Central memory CD8-positive, alpha-beta T cell (primary cell): ENCODE results near the gene GPR32.
A peak's percentile ranks its signal among the peaks of the same experiment; 100 is the strongest.
"Not testable (repeated sequence)": the region's sequence is repeated elsewhere in the genome, so short reads cannot be mapped to it uniquely, and the experiment has no call there.

Experiments
- ATAC-seq: fragments of 150-1000 bp; cut with Tn5 transposase; replicated peaks from 2 replicates; pipeline ENCODE4 v1.10.0; 2022; ENCODE audit warnings: mild to moderate bottlenecking, moderate FRiP score, moderate number of reproducible peaks; ENCODE audit not compliant: poor library complexity, severe bottlenecking; ENCODE audit errors: extremely low read depth
- DNase-seq, 2 donors: peaks; one replicate each; pipeline ENCODE4 v3.0.0; 2021; ENCODE audit warnings: low spot score in 2 of 2
- H3K27ac Mint-ChIP-seq: one replicate; pipeline ENCODE4 v1.8.0; 2022; ENCODE audit warnings: low read depth, mild to moderate bottlenecking, moderate library complexity, mixed read lengths
- H3K27me3 Mint-ChIP-seq: one replicate; pipeline ENCODE4 v1.8.0; 2022; ENCODE audit warnings: mixed read lengths
- H3K36me3 Mint-ChIP-seq: one replicate; pipeline ENCODE4 v1.8.0; 2022; ENCODE audit warnings: mild to moderate bottlenecking, moderate library complexity, mixed read lengths; ENCODE audit not compliant: insufficient read depth
- H3K4me1 Mint-ChIP-seq: one replicate; pipeline ENCODE4 v1.8.0; 2022; ENCODE audit warnings: mixed read lengths
- H3K4me3 Mint-ChIP-seq: one replicate; pipeline ENCODE4 v1.8.0; 2022; ENCODE audit warnings: mild to moderate bottlenecking, moderate library complexity, mixed read lengths
- H3K9me3 Mint-ChIP-seq: one replicate; pipeline ENCODE4 v1.8.0; 2022; ENCODE audit warnings: mixed read lengths

Gene GPR32

GRCh38 chr19:50803633-50804419, 33.6 kb downstream of the GPR32 start:
- Mint-ChIP-seq H3K36me3 (peaks cover 21% of the 10 kb centered on the region), H3K4me3 (peak overlapping the region; percentile 98), H3K4me1 (peaks cover 33% of the 10 kb centered on the region), H3K27me3 (no peaks in the 10 kb centered on the region), H3K9me3 (no peaks in the 10 kb centered on the region), H3K27ac (peak overlapping the region; percentile 100)
- ATAC-seq (peak; percentile 5), DNase-seq (no peak)

GRCh38 chr19:50804420-50805272, 34.4 kb downstream of the GPR32 start:
- no peaks in the 10 kb centered on the region for H3K27me3 Mint-ChIP-seq
- peak overlapping the region; percentile 98 for H3K4me3 Mint-ChIP-seq
- H3K4me1 Mint-ChIP-seq, result peaks cover 33% of the 10 kb centered on the region
- ATAC-seq (peak; percentile 95), DNase-seq (peak; percentile 94 to 97)
- no peaks in the 10 kb centered on the region for H3K9me3 Mint-ChIP-seq
- peaks cover 20% of the 10 kb centered on the region for H3K36me3 Mint-ChIP-seq
- H3K27ac Mint-ChIP-seq, result peak overlapping the region; percentile 100

- DNase-seq, result no peak
- Mint-ChIP-seq H3K27ac (no peak overlapping the region), H3K27me3 (peaks cover 9% of the 10 kb centered on the region), H3K9me3 (no peaks in the 10 kb centered on the region), H3K4me1 (peaks cover 18% of the 10 kb centered on the region), H3K36me3 (peaks cover 11% of the 10 kb centered on the region), H3K4me3 (no peak overlapping the region)
- ATAC-seq, result no peak
Measured at GRCh38 chr19:50808856-50809255, 38.6 kb downstream of the GPR32 start.

- not testable (repeated sequence) for H3K27ac Mint-ChIP-seq, ATAC-seq, H3K9me3 Mint-ChIP-seq, H3K36me3 Mint-ChIP-seq, H3K4me1 Mint-ChIP-seq, DNase-seq, H3K4me3 Mint-ChIP-seq
- peaks cover 35% of the 10 kb centered on the region for H3K27me3 Mint-ChIP-seq
Measured at GRCh38 chr19:50811622-50812238, 41.5 kb downstream of the GPR32 start.

GRCh38 chr19:50812474-50812873, 42.2 kb downstream of the GPR32 start:
- H3K27me3 Mint-ChIP-seq, result peaks cover 43% of the 10 kb centered on the region
- DNase-seq (no peak), ATAC-seq (no peak)
- H3K36me3 Mint-ChIP-seq, result peaks cover 3% of the 10 kb centered on the region
- H3K4me3 Mint-ChIP-seq, result no peak overlapping the region
- no peak overlapping the region for H3K27ac Mint-ChIP-seq
- no peaks in the 10 kb centered on the region for H3K9me3 Mint-ChIP-seq
- peaks cover 2% of the 10 kb centered on the region for H3K4me1 Mint-ChIP-seq

GRCh38 chr19:50814883-50815282, 44.6 kb downstream of the GPR32 start:
- peaks cover 12% of the 10 kb centered on the region for H3K4me1 Mint-ChIP-seq
- DNase-seq, result no peak
- no peak for ATAC-seq
- H3K36me3 Mint-ChIP-seq, result peaks cover 3% of the 10 kb centered on the region
- H3K27me3 Mint-ChIP-seq, result peaks cover 67% of the 10 kb centered on the region
- no peaks in the 10 kb centered on the region for H3K9me3 Mint-ChIP-seq
- H3K27ac Mint-ChIP-seq, result no peak overlapping the region
- H3K4me3 Mint-ChIP-seq, result no peak overlapping the region

GRCh38 chr19:50815439-50815838, 45.2 kb downstream of the GPR32 start:
- ATAC-seq, result no peak
- DNase-seq, result no peak
- Mint-ChIP-seq H3K9me3 (no peaks in the 10 kb centered on the region), H3K27ac (no peak overlapping the region), H3K4me1 (peaks cover 15% of the 10 kb centered on the region), H3K4me3 (no peak overlapping the region), H3K27me3 (peaks cover 72% of the 10 kb centered on the region), H3K36me3 (peaks cover 3% of the 10 kb centered on the region)

GRCh38 chr19:50817941-50818858, 47.9 kb downstream of the GPR32 start:
- Mint-ChIP-seq H3K4me3 (peak overlapping the region; percentile 50), H3K4me1 (peaks cover 18% of the 10 kb centered on the region), H3K36me3 (no peaks in the 10 kb centered on the region), H3K27ac (no peak overlapping the region), H3K27me3 (peaks cover 91% of the 10 kb centered on the region), H3K9me3 (no peaks in the 10 kb centered on the region)
- DNase-seq (no peak), ATAC-seq (no peak)

GRCh38 chr19:50818859-50819472, 48.7 kb downstream of the GPR32 start:
- Mint-ChIP-seq H3K9me3 (no peaks in the 10 kb centered on the region), H3K27ac (no peak overlapping the region), H3K36me3 (no peaks in the 10 kb centered on the region), H3K4me3 (peak overlapping the region; percentile 44), H3K4me1 (peaks cover 18% of the 10 kb centered on the region), H3K27me3 (peaks cover 94% of the 10 kb centered on the region)
- ATAC-seq (no peak), DNase-seq (no peak)

- H3K27me3 Mint-ChIP-seq, result peaks cover 89% of the 10 kb centered on the region
Measured at GRCh38 chr19:50819636-50820035, 49.4 kb downstream of the GPR32 start.

GRCh38 chr19:50820086-50820485, 49.8 kb downstream of the GPR32 start:
- H3K4me1 Mint-ChIP-seq, result peaks cover 18% of the 10 kb centered on the region
- ATAC-seq, result no peak
- H3K36me3 Mint-ChIP-seq, result no peaks in the 10 kb centered on the region
- H3K27me3 Mint-ChIP-seq, result peaks cover 84% of the 10 kb centered on the region
- no peaks in the 10 kb centered on the region for H3K9me3 Mint-ChIP-seq
- no peak for DNase-seq
- no peak overlapping the region for H3K27ac Mint-ChIP-seq
- no peak overlapping the region for H3K4me3 Mint-ChIP-seq

More at GRCh38 chr19:50819636-50820035, 49.4 kb downstream of the GPR32 start:
- ATAC-seq, result no peak
- Mint-ChIP-seq H3K4me3 (no peak overlapping the region), H3K27ac (no peak overlapping the region), H3K36me3 (no peaks in the 10 kb centered on the region), H3K4me1 (peaks cover 18% of the 10 kb centered on the region), H3K9me3 (no peaks in the 10 kb centered on the region)
- no peak for DNase-seq
